OCI-LY3 (cell line): Measurements from ENCODE around the gene ACTR6.

Experiments used
- CTCF ChIP-seq: fragments of 200-600, 300-600 bp; sonication (generic); IDR thresholded peaks from 2 replicates; pipeline ENCODE4 v1.5.1; 2014; ENCODE audit warnings: antibody characterized with exemption, low read length, low read depth
- EZH2phosphoT487 ChIP-seq: fragments of 200-600 bp; shearing (Covaris generic); IDR thresholded peaks from 2 replicates; pipeline ENCODE4 v1.6.1; 2018; ENCODE audit warnings: antibody characterized with exemption, mixed run types, low read depth

GRCh38 chr12:100213016-100213891, 12.6 kb downstream of the ACTR6 start:
- TF ChIP-seq CTCF (no peak), EZH2phosphoT487 (no peak)
